Neural progenitor cell (in vitro differentiated cells): Measurements from ENCODE around the gene SUPT3H. TPM values are rescaled to one million over a fixed set of nuclear protein-coding genes. Genes with fewer than 3 reads are reported as not detected.

Experiments used
- DNase-seq: peaks from one replicate; pipeline ENCODE4 v3.0.0-alpha.2; 2016; ENCODE audit warnings: low spot score
- H2AFZ ChIP-seq: fragments of 200-600 bp; sonication (generic); replicated peaks from 2 replicates; pipeline ENCODE4 v1.6.1; 2016; ENCODE audit warnings: antibody characterized with exemption
- H3F3A ChIP-seq: fragments of 200-600 bp; sonication (generic); 2 replicates; pipeline ENCODE4 v1.6.1; 2016; ENCODE audit warnings: antibody characterized with exemption, low read depth
- H3K27ac ChIP-seq: fragments of 200-600 bp; sonication (generic); 2 replicates; pipeline ENCODE4 v1.5.1; 2016; ENCODE audit warnings: mild to moderate bottlenecking
- H3K27me3 ChIP-seq: fragments of 200-600 bp; sonication (generic); 2 replicates; pipeline ENCODE4 v1.6.1; 2016; ENCODE audit warnings: mild to moderate bottlenecking, moderate library complexity
- H3K36me3 ChIP-seq: fragments of 200-600 bp; sonication (generic); 2 replicates; pipeline ENCODE4 v1.5.1; 2016
- H3K4me1 ChIP-seq: fragments of 200-600 bp; sonication (generic); 2 replicates; pipeline ENCODE4 v1.6.1; 2016; ENCODE audit warnings: mixed run types
- H3K4me2 ChIP-seq: fragments of 200-600 bp; sonication (generic); 2 replicates; pipeline ENCODE4 v1.6.1; 2016
- H3K4me3 ChIP-seq: fragments of 200-600 bp; sonication (generic); 2 replicates; pipeline ENCODE4 v1.5.1; 2016
- H3K79me2 ChIP-seq: fragments of 200-600 bp; sonication (generic); 2 replicates; pipeline ENCODE4 v1.6.1; 2016; ENCODE audit warnings: low read depth
- H3K9ac ChIP-seq: fragments of 200-600 bp; sonication (generic); 2 replicates; pipeline ENCODE4 v1.6.1; 2016
- H3K9me3 ChIP-seq: fragments of 200-600 bp; sonication (generic); 2 replicates; pipeline ENCODE4 v1.5.1; 2016; ENCODE audit warnings: low read depth
- H4K20me1 ChIP-seq: fragments of 200-600 bp; sonication (generic); 2 replicates; pipeline ENCODE4 v1.6.1; 2016; ENCODE audit warnings: low read depth
- H3K27ac Mint-ChIP-seq: 3 replicates; pipeline ENCODE4 v1.8.0; 2021; ENCODE audit warnings: mixed read lengths
- H3K27me3 Mint-ChIP-seq: 2 replicates; pipeline ENCODE4 v1.8.0; 2022; ENCODE audit warnings: low read depth, mild to moderate bottlenecking, inconsistent platforms, moderate library complexity, mixed read lengths; ENCODE audit not compliant: insufficient read depth
- H3K36me3 Mint-ChIP-seq: 3 replicates; pipeline ENCODE4 v1.8.0; 2021; ENCODE audit warnings: mixed read lengths
- H3K4me1 Mint-ChIP-seq: 3 replicates; pipeline ENCODE4 v1.8.0; 2021; ENCODE audit warnings: mixed read lengths
- H3K4me3 Mint-ChIP-seq: 3 replicates; pipeline ENCODE4 v1.8.0; 2021; ENCODE audit warnings: mild to moderate bottlenecking, moderate library complexity, mixed read lengths
- H3K9me3 Mint-ChIP-seq: 3 replicates; pipeline ENCODE4 v1.8.0; 2020; ENCODE audit warnings: mixed read lengths
- EZH2 ChIP-seq: fragments of 200-600 bp; sonication (generic); IDR thresholded peaks from 2 replicates; pipeline ENCODE4 v1.6.1; 2017; ENCODE audit warnings: antibody characterized with exemption, mild to moderate bottlenecking, moderate library complexity
- EZH2phosphoT487 ChIP-seq: fragments of 200-600 bp; sonication (generic); IDR thresholded peaks from 2 replicates; pipeline ENCODE4 v1.6.1; 2017; ENCODE audit warnings: antibody characterized with exemption
- total RNA-seq: library from RNA; depleted of rRNA; stranded (reverse); fragments of >200 nt; gene quantifications from 2 replicates; pipeline ENCODE4 v1.2.3, GENCODE V29; 2015; ENCODE audit warnings: low replicate concordance
- TF ChIP-seq, protein P1 (sequence below): fragments of 200-600 bp; sonication (generic); IDR thresholded peaks from 2 replicates; pipeline ENCODE4 v1.5.1; 2017; ENCODE audit warnings: antibody characterized with exemption, mild to moderate bottlenecking

Gene SUPT3H
- total RNA-seq, 1 donor from 2014 or later = 16.3 TPM

DNA sequence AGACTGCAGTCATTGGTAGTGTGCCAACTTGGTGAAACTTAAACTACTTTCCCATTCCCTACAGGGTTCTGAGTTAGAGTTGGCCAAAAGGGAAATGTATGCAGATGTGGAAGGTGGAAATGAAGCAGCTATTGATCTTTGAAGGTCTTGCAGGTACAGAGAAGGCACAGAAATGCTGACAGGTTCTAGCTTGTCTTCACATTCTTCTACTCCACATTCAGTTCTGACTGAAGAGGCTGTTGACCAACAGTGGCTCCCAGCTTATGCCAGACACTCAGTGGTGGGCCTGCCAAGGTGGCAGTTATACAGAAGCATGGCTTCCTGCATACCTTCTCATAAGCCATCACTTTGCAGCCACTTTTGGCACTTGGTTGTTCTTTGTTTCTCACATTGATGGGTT, 566.3 kb downstream of the SUPT3H start:
- Mint-ChIP-seq H3K36me3 (no peaks in the 10 kb centered on the region), H3K27ac (no peak overlapping the region), H3K27me3 (no peaks in the 10 kb centered on the region), H3K9me3 (no peaks in the 10 kb centered on the region), H3K4me3 (no peak overlapping the region), H3K4me1 (peaks cover 2% of the 10 kb centered on the region)
- TF ChIP-seq EZH2phosphoT487 = no peak
- TF ChIP-seq EZH2 = no peak
- TF ChIP-seq, protein P1, sequence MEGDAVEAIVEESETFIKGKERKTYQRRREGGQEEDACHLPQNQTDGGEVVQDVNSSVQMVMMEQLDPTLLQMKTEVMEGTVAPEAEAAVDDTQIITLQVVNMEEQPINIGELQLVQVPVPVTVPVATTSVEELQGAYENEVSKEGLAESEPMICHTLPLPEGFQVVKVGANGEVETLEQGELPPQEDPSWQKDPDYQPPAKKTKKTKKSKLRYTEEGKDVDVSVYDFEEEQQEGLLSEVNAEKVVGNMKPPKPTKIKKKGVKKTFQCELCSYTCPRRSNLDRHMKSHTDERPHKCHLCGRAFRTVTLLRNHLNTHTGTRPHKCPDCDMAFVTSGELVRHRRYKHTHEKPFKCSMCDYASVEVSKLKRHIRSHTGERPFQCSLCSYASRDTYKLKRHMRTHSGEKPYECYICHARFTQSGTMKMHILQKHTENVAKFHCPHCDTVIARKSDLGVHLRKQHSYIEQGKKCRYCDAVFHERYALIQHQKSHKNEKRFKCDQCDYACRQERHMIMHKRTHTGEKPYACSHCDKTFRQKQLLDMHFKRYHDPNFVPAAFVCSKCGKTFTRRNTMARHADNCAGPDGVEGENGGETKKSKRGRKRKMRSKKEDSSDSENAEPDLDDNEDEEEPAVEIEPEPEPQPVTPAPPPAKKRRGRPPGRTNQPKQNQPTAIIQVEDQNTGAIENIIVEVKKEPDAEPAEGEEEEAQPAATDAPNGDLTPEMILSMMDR = no peak
- H3K79me2 ChIP-seq = no peaks in the 10 kb centered on the region
- no peak overlapping the region for H3K9ac ChIP-seq
- H3K4me2 ChIP-seq = no peak overlapping the region
- H3K27ac ChIP-seq = no peak overlapping the region
- H3K36me3 ChIP-seq = no peaks in the 10 kb centered on the region
- no peak for DNase-seq
- H3K9me3 ChIP-seq = no peaks in the 10 kb centered on the region
- no peaks in the 10 kb centered on the region for H3K4me1 ChIP-seq
- no peaks in the 10 kb centered on the region for H4K20me1 ChIP-seq
- H3K27me3 ChIP-seq = no peaks in the 10 kb centered on the region
- no peak overlapping the region for H2AFZ ChIP-seq
- no peaks in the 10 kb centered on the region for H3F3A ChIP-seq
- no peak overlapping the region for H3K4me3 ChIP-seq

DNA sequence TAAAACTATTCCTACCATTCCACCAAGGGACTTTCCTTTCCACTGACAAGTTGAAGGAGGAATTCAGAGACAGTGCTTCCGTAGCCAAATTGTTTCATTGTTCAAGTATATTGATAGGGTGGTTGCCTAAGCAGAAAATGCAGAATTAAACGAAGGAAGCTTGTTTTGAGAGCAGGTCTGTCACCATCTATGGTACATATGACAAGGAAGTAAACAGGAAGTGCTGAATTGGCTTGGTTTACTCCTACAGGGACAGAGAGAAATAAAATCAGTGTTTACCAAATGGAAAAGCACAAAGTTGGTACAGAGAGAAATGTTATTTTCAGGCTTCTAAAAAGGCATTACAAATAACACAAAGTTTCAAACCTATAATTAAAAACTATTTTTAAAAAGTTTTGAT, 568.5 kb downstream of the SUPT3H start:
- H3K4me3 Mint-ChIP-seq = no peak overlapping the region
- Histone ChIP-seq H3K79me2 (no peaks in the 10 kb centered on the region), H3K9me3 (no peaks in the 10 kb centered on the region), H3K4me2 (no peak overlapping the region), H3F3A (no peaks in the 10 kb centered on the region), H2AFZ (no peak overlapping the region), H4K20me1 (no peaks in the 10 kb centered on the region), H3K9ac (no peak overlapping the region), H3K27ac (no peak overlapping the region), H3K4me3 (no peak overlapping the region), H3K36me3 (no peaks in the 10 kb centered on the region), H3K27me3 (no peaks in the 10 kb centered on the region), H3K4me1 (no peaks in the 10 kb centered on the region)
- no peaks in the 10 kb centered on the region for H3K36me3 Mint-ChIP-seq
- TF ChIP-seq, protein P1 = no peak
- no peak for TF ChIP-seq EZH2phosphoT487
- H3K9me3 Mint-ChIP-seq = no peaks in the 10 kb centered on the region
- H3K27ac Mint-ChIP-seq = no peak overlapping the region
- no peak for DNase-seq
- peaks cover 2% of the 10 kb centered on the region for H3K4me1 Mint-ChIP-seq
- H3K27me3 Mint-ChIP-seq = no peaks in the 10 kb centered on the region

DNA sequence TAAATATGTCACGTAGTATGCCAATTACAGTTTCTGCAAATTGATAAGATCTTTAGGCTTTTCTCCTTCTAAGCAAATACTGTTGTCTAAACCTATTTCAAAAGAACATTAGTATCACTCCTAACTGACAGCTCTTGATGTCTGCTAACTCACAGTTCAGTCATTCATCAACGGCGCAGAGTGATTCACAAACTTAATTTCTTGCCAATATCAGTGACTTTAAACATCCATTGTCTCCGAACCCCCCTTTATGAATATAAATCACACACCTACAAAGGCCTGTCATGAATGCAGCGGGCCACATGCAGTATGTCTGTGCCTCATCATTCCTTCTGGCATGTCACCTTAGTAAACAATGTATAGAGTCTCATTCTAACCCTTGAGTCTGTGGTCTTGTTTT, 569.6 kb downstream of the SUPT3H start:
- Histone ChIP-seq H3K4me1 (no peaks in the 10 kb centered on the region), H3K4me2 (no peak overlapping the region), H3F3A (no peaks in the 10 kb centered on the region)

More for the DNA sequence above, 569.6 kb downstream of the SUPT3H start:
- Histone ChIP-seq H3K4me3 (no peak overlapping the region), H4K20me1 (no peaks in the 10 kb centered on the region), H3K36me3 (no peaks in the 10 kb centered on the region), H3K9ac (no peak overlapping the region), H3K27me3 (no peaks in the 10 kb centered on the region), H3K27ac (no peak overlapping the region), H2AFZ (no peak overlapping the region), H3K9me3 (no peaks in the 10 kb centered on the region), H3K79me2 (no peaks in the 10 kb centered on the region)
- TF ChIP-seq EZH2phosphoT487 (no peak), EZH2 (no peak)
- TF ChIP-seq, protein P1 = no peak
- Mint-ChIP-seq H3K9me3 (no peaks in the 10 kb centered on the region), H3K4me1 (peaks cover 2% of the 10 kb centered on the region), H3K27me3 (no peaks in the 10 kb centered on the region), H3K36me3 (no peaks in the 10 kb centered on the region), H3K27ac (no peak overlapping the region), H3K4me3 (no peak overlapping the region)
- no peak for DNase-seq
